ENCODE results near the gene CSK.

Gene CSK

GRCh38 chr15:74802862-74803447, 21.1 kb downstream of the CSK start:
- Histone ChIP-seq H4K20me1 (ENCODE audit: insufficient read depth, low read length) (peaks cover 62% of the 10 kb centered on the region), H3K36me3 (replicated peaks; ENCODE audit: low read depth, low read length) (peaks cover 68% of the 10 kb centered on the region), H3K4me1 (ENCODE audit: low read length) (peaks cover 31% of the 10 kb centered on the region), H3K9ac (ENCODE audit: low read length) (no peak overlapping the region), H3K9me3 (ENCODE audit: insufficient read depth, low read length) (no peaks in the 10 kb centered on the region), H3K4me2 (ENCODE audit: low read length) (no peak overlapping the region), H3K27ac (ENCODE audit: low read length) (no peak overlapping the region), H3K79me2 (ENCODE audit: low read length) (peaks cover 39% of the 10 kb centered on the region), H2AFZ (ENCODE audit: low read depth, low read length) (no peak overlapping the region), H3K27me3 (ENCODE audit: low read depth, low read length) (no peaks in the 10 kb centered on the region), H3K4me3 (ENCODE audit: low read length) (no peak overlapping the region)
- TF ChIP-seq, protein P1, sequence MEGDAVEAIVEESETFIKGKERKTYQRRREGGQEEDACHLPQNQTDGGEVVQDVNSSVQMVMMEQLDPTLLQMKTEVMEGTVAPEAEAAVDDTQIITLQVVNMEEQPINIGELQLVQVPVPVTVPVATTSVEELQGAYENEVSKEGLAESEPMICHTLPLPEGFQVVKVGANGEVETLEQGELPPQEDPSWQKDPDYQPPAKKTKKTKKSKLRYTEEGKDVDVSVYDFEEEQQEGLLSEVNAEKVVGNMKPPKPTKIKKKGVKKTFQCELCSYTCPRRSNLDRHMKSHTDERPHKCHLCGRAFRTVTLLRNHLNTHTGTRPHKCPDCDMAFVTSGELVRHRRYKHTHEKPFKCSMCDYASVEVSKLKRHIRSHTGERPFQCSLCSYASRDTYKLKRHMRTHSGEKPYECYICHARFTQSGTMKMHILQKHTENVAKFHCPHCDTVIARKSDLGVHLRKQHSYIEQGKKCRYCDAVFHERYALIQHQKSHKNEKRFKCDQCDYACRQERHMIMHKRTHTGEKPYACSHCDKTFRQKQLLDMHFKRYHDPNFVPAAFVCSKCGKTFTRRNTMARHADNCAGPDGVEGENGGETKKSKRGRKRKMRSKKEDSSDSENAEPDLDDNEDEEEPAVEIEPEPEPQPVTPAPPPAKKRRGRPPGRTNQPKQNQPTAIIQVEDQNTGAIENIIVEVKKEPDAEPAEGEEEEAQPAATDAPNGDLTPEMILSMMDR (IDR thresholded peaks at IDR 0.05; ENCODE audit: low read depth, low read length): no peak
- TF ChIP-seq EZH2phosphoT487 (IDR thresholded peaks at IDR 0.05; ENCODE audit: low read depth): no peak

GRCh38 chr15:74804935-74805334, 23.1 kb downstream of the CSK start:
- Histone ChIP-seq H3K27me3 (ENCODE audit: low read depth, low read length) (no peaks in the 10 kb centered on the region), H3K27ac (ENCODE audit: low read length) (no peak overlapping the region), H3K9me3 (ENCODE audit: insufficient read depth, low read length) (no peaks in the 10 kb centered on the region), H3K4me1 (ENCODE audit: low read length) (peaks cover 15% of the 10 kb centered on the region), H3K4me3 (ENCODE audit: low read length) (no peak overlapping the region), H3K36me3 (replicated peaks; ENCODE audit: low read depth, low read length) (peaks cover 49% of the 10 kb centered on the region), H2AFZ (ENCODE audit: low read depth, low read length) (no peak overlapping the region), H4K20me1 (ENCODE audit: insufficient read depth, low read length) (peaks cover 42% of the 10 kb centered on the region), H3K9ac (ENCODE audit: low read length) (no peak overlapping the region), H3K4me2 (ENCODE audit: low read length) (no peak overlapping the region), H3K79me2 (ENCODE audit: low read length) (peaks cover 19% of the 10 kb centered on the region)
- TF ChIP-seq, protein P1 (IDR thresholded peaks at IDR 0.05; ENCODE audit: low read depth, low read length): no peak
- no peak for TF ChIP-seq EZH2phosphoT487 (IDR thresholded peaks at IDR 0.05; ENCODE audit: low read depth)

DNA sequence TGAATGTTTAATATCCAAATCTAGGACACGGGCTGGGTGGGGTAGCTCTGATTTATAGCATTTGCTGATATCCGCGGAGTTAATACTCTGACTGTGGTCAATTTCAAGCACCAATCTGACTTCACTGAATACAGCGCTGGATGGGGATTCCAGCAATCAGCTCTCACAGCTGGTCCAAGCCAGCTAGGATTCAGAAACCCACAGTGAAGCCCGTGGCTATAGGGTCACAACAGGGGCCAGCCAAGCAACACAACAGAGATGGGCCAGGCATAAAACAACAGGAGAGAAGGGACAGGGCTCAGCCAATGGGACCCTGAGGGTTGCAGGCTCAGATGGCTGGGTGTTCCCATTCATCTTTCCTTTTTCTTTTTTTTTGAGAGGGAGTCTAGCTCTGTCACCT, 25.4 kb downstream of the CSK start:
- peaks cover 7% of the 10 kb centered on the region for H3K4me1 ChIP-seq (ENCODE audit: low read length)
- H3K27me3 ChIP-seq (ENCODE audit: low read depth, low read length): no peaks in the 10 kb centered on the region
- H3K9ac ChIP-seq (ENCODE audit: low read length): no peak overlapping the region
- no peak overlapping the region for H2AFZ ChIP-seq (ENCODE audit: low read depth, low read length)
- TF ChIP-seq, protein P1 (IDR thresholded peaks at IDR 0.05; ENCODE audit: low read depth, low read length): no peak
- TF ChIP-seq EZH2phosphoT487 (IDR thresholded peaks at IDR 0.05; ENCODE audit: low read depth): no peak
- H3K4me2 ChIP-seq (ENCODE audit: low read length): no peak overlapping the region
- H3K4me3 ChIP-seq (ENCODE audit: low read length): no peak overlapping the region
- H3K27ac ChIP-seq (ENCODE audit: low read length): no peak overlapping the region
- H3K9me3 ChIP-seq (ENCODE audit: insufficient read depth, low read length): no peaks in the 10 kb centered on the region
- H3K36me3 ChIP-seq (replicated peaks; ENCODE audit: low read depth, low read length): peaks cover 27% of the 10 kb centered on the region
- no peaks in the 10 kb centered on the region; the same call in 1 of the 2 replicates for H3K79me2 ChIP-seq (ENCODE audit: low read length)
- peaks cover 21% of the 10 kb centered on the region for H4K20me1 ChIP-seq (ENCODE audit: insufficient read depth, low read length)

- no peak overlapping the region for H3K4me2 ChIP-seq (ENCODE audit: low read length)
- no peak overlapping the region for H3K9ac ChIP-seq (ENCODE audit: low read length)
- H3K27ac ChIP-seq (ENCODE audit: low read length): no peak overlapping the region
- TF ChIP-seq, protein P1 (IDR thresholded peaks at IDR 0.05; ENCODE audit: low read depth, low read length): no peak
- no peak for TF ChIP-seq EZH2phosphoT487 (IDR thresholded peaks at IDR 0.05; ENCODE audit: low read depth)
- no peaks in the 10 kb centered on the region for H3K27me3 ChIP-seq (ENCODE audit: low read depth, low read length)
- H4K20me1 ChIP-seq (ENCODE audit: insufficient read depth, low read length): peaks cover 12% of the 10 kb centered on the region
- no peak overlapping the region for H2AFZ ChIP-seq (ENCODE audit: low read depth, low read length)
- peaks cover 7% of the 10 kb centered on the region for H3K4me1 ChIP-seq (ENCODE audit: low read length)
- H3K4me3 ChIP-seq (ENCODE audit: low read length): no peak overlapping the region
- H3K9me3 ChIP-seq (ENCODE audit: insufficient read depth, low read length): no peaks in the 10 kb centered on the region
- peaks cover 17% of the 10 kb centered on the region for H3K36me3 ChIP-seq (replicated peaks; ENCODE audit: low read depth, low read length)
- no peaks in the 10 kb centered on the region for H3K79me2 ChIP-seq (ENCODE audit: low read length)
Observed at GRCh38 chr15:74808078-74808839, 26.4 kb downstream of the CSK start.
